GM19395 (cell line): ENCODE results near the gene SIDT1.

ENCODE experiments used
- ATAC-seq: cut with Tn5 transposase; IDR thresholded peaks from one replicate; pipeline ENCODE4 v1.9.1; 2021; ENCODE audit warnings: mild to moderate bottlenecking, moderate library complexity; ENCODE audit not compliant: unreplicated experiment

Gene SIDT1

DNA sequence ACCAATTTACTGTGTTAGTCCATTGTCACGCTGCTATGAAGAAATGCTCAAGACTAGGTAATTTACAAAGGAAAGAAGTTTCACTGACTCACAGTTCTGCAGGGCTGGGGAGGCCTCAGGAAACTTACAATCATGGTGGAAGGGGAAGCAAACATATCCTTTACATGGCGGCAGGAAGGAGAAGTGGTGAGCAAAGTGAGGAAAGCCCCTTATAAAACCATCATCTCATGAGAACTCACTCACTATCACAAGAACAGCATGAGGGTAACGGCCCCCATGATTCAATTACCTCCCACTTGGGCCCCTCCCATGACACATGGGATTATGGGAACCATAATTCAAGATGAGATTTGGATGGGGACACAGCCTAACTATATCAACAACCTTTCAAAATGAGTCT is 143.9 kb downstream of the SIDT1 start:
- no peak for ATAC-seq

- no peak for ATAC-seq
These were observed 145.4 kb downstream of the SIDT1 start for GRCh38 chr3:113677737-113678136.

DNA sequence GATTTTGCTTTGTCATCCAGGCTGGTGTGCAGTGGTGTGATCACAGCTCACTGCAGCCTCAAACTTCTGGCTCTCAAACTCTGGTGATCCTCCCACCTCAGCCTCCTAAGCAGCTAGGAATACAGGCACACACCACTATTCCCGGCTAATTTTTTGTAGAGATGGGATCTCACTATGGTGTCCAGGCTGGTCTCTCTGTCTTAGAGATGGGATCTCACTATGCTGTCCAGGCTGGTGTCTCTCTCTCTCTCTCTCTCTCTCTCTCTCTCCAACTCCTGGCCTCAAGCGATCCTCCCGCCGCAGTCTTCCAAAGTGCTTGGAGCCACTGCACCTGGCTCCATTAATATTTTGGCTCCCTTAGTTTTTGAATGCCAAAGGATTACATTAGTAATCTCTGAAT is 146.4 kb downstream of the SIDT1 start:
- ATAC-seq, result no peak
